ENCODE measurements around the gene PPP4C. TPM values are rescaled to one million over a fixed set of nuclear protein-coding genes. Genes with fewer than 3 reads are reported as not detected.

The PPP4C gene
- total RNA-seq, 1 experiment from 2014 or later: 246 TPM

- no TSS peak for BruUV-seq (replicated peaks)
- H4K20me1 ChIP-seq (ENCODE audit: insufficient read depth): peaks cover 60% of the 10 kb centered on the region
- H3K36me3 ChIP-seq (ENCODE audit: low read depth): peaks cover 47% of the 10 kb centered on the region
- H2AFZ ChIP-seq: no peak overlapping the region
- H3K9me2 ChIP-seq (ENCODE audit: insufficient read depth): no peaks in the 10 kb centered on the region
- TF ChIP-seq EZH2 (IDR thresholded peaks at IDR 0.05; ENCODE audit: low read depth) (no peak), CTCF (conservative IDR thresholded peaks at IDR 0.05) (no peak)
- H3K27ac ChIP-seq: peak overlapping the region; percentile 92
- peak overlapping the region; percentile 97 for H3K4me2 ChIP-seq
- no peaks in the 10 kb centered on the region for H3K27me3 ChIP-seq (ENCODE audit: insufficient read depth, low read depth)
- intact Hi-C loops (cut with micrococcal nuclease; ENCODE audit: unreplicated experiment): loop anchor here (2.0 to 5.0 kb wide), 2 partner anchors 24 to 590 kb away; partner anchors contain the start of genes FBRS and TBX6
- POLR2A ChIA-PET (ENCODE audit: unreplicated experiment): interaction anchor here (0.5 kb wide), 2 partner anchors 15 to 334 kb away, joined by 3 to 5 read pairs; no protein-coding TSS in a partner anchor
- H3K4me3 ChIP-seq: peak overlapping the region; percentile 94
- peaks cover 84% of the 10 kb centered on the region for H3K79me2 ChIP-seq (ENCODE audit: low read depth)
- no peaks in the 10 kb centered on the region for H3K9me3 ChIP-seq (ENCODE audit: insufficient read depth, low read depth)
- peaks cover 83% of the 10 kb centered on the region for H3F3A ChIP-seq (ENCODE audit: insufficient read depth, low read depth)
- DNase-seq: no peak
- peaks cover 34% of the 10 kb centered on the region for H3K4me1 ChIP-seq (replicated peaks; ENCODE audit: insufficient read depth)
- CTCF ChIA-PET: no interaction called here
These were observed 8.8 kb upstream of the PPP4C start for GRCh38 chr16:30066761-30067583.

- no peaks in the 10 kb centered on the region for H3K9me3 ChIP-seq (ENCODE audit: insufficient read depth, low read depth)
- DNase-seq: no peak
- peaks cover 51% of the 10 kb centered on the region for H3K36me3 ChIP-seq (ENCODE audit: low read depth)
- H4K20me1 ChIP-seq (ENCODE audit: insufficient read depth): peaks cover 60% of the 10 kb centered on the region
- no TSS peak for BruUV-seq (replicated peaks)
- peak overlapping the region; percentile 94 for H3K4me3 ChIP-seq
- peaks cover 32% of the 10 kb centered on the region for H3K4me1 ChIP-seq (replicated peaks; ENCODE audit: insufficient read depth)
- peak overlapping the region; percentile 92; the same call in 1 of the 2 replicates for H3K27ac ChIP-seq
- no peaks in the 10 kb centered on the region for H3K9me2 ChIP-seq (ENCODE audit: insufficient read depth)
- peaks cover 78% of the 10 kb centered on the region for H3K79me2 ChIP-seq (ENCODE audit: low read depth)
- intact Hi-C loops (cut with micrococcal nuclease; ENCODE audit: unreplicated experiment): loop anchor here (2.0 to 5.0 kb wide), 2 partner anchors 23 to 590 kb away; partner anchors contain the start of genes FBRS and TBX6
- H2AFZ ChIP-seq: no peak overlapping the region
- peaks cover 87% of the 10 kb centered on the region for H3F3A ChIP-seq (ENCODE audit: insufficient read depth, low read depth)
- POLR2A ChIA-PET (ENCODE audit: unreplicated experiment): interaction anchor here (0.5 kb wide), 1 partner anchor 16 kb away, joined by 5 read pairs; no protein-coding TSS in a partner anchor
- no peak for TF ChIP-seq CTCF (conservative IDR thresholded peaks at IDR 0.05)
- TF ChIP-seq EZH2 (IDR thresholded peaks at IDR 0.05; ENCODE audit: low read depth): no peak
- no peaks in the 10 kb centered on the region for H3K27me3 ChIP-seq (ENCODE audit: insufficient read depth, low read depth)
- H3K4me2 ChIP-seq: peak overlapping the region; percentile 97
- CTCF ChIA-PET: no interaction called here
These were observed 8.2 kb upstream of the PPP4C start for GRCh38 chr16:30067584-30067916.

GRCh38 chr16:30068333-30068732 is 7.5 kb upstream of the PPP4C start:
- Histone ChIP-seq H2AFZ (no peak overlapping the region), H3K9me3 (ENCODE audit: insufficient read depth, low read depth) (no peaks in the 10 kb centered on the region), H3K4me1 (replicated peaks; ENCODE audit: insufficient read depth) (peaks cover 25% of the 10 kb centered on the region), H3K27me3 (ENCODE audit: insufficient read depth, low read depth) (no peaks in the 10 kb centered on the region), H3K79me2 (ENCODE audit: low read depth) (peaks cover 70% of the 10 kb centered on the region), H3K4me2 (peak overlapping the region; percentile 97), H4K20me1 (ENCODE audit: insufficient read depth) (peaks cover 60% of the 10 kb centered on the region), H3F3A (ENCODE audit: insufficient read depth, low read depth) (peaks cover 89% of the 10 kb centered on the region), H3K4me3 (no peak overlapping the region), H3K27ac (peak overlapping the region; percentile 48), H3K9me2 (ENCODE audit: insufficient read depth) (no peaks in the 10 kb centered on the region), H3K36me3 (ENCODE audit: low read depth) (peaks cover 51% of the 10 kb centered on the region)
- POLR2A ChIA-PET (ENCODE audit: unreplicated experiment): no interaction called here
- intact Hi-C loops (cut with micrococcal nuclease; ENCODE audit: unreplicated experiment): loop anchor here (5.0 kb wide), 1 partner anchor 589 kb away; the partner anchor contains the start of gene FBRS
- TF ChIP-seq CTCF (conservative IDR thresholded peaks at IDR 0.05) (no peak), EZH2 (IDR thresholded peaks at IDR 0.05; ENCODE audit: low read depth) (no peak)
- BruUV-seq (replicated peaks): no TSS peak
- no peak for DNase-seq
- CTCF ChIA-PET: no interaction called here

All from PC-9 (cell line).